HG02763 (cell line): ENCODE measurements around the gene C15orf62.

Source experiments
- ATAC-seq: cut with Tn5 transposase; IDR thresholded peaks from one replicate; pipeline ENCODE4 v1.9.1; 2021; ENCODE audit warnings: mild to moderate bottlenecking, moderate library complexity; ENCODE audit not compliant: unreplicated experiment

Gene C15orf62

DNA sequence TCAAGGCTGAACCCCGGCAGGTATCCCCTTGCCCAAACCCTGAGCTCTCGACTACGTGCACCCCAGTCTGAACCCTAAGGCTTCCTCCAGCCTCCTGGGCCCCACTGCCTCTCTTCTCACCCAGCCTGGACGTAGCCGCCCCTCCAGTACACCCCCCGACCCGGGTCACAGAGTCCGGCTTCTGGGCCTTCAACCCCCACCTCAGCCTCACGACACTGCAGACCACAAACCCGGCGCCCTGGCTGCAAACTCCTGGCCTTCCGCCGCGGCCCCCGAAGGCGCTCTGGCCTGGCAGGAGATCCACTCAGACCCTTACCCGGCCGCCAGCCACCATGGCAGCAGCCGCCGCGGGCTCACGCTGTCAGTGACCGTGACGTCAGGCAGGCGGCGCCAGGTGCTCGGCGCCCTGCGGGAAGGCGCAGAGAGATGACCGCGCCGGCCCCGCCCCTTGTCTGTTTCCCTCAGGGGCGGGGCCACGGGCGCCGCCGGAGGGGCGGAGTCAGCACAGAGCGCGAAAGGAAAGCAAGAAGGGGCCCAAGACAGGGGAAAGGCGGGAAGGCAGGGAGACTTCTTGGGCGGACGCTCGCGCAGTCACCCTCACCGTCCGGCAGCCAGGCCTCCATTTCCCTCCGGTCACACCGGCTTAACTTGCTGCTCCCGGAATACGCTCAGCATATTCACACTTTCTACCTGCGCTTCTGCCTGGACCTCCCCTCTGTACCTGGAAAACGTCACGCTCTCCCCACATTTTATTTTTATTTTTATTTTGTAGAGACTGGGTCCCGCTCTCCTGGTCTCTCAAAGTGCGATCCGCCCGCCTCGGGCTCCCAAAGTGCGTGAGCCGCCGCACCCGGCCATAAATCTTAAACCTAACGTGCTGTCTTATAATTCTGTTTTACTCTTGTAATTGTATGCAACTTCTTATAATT is 14.6 kb upstream of the C15orf62 start, which contains the start of gene RMDN3:
RMDN3 (minus strand) TSS at position 372 of the 929 bp plus-strand sequence. CDS start 471 bp downstream, outside the sequence.
- ATAC-seq, result peak; percentile 89

DNA sequence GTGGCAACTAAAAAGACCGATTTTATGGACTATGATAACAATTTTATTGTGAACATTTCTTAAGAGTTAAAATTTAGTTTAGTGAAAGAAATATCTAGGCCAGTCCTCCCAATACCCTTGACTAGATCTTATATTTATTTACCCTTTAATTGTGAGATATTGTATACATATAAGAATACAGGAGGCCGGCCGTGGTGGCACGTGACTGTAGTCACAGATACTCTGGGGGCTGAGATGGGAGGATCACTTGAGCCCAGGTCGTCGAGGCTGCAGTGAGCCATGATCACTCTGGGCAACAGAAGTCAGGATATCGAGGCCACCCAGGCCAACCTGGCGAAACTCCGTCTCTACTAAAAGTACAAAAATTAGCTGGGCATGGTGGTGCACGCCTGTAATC is 14.0 kb upstream of the C15orf62 start:
- ATAC-seq, result no peak

- no peak for ATAC-seq
Measured at GRCh38 chr15:40756938-40757337, 12.8 kb upstream of the C15orf62 start.

DNA sequence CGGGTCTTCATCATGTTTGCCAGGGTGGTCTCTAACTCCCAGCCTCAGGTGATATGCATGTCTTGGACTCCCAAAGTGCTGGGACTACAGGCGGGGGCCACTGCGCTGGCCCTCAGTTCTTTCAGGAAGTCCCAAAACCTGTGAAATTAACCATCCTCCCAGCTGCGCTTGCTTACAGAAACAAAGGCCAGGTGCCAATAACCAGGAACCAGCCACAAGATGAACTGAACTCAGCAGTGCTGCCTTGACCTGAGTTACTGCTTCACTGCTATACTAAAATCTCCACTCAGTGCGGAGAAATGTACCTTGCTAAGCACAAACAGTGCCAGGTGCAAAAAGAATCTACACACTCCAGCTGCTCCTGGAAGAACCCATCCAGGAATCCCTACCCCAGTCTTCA is 9.8 kb upstream of the C15orf62 start:
- no peak for ATAC-seq

DNA sequence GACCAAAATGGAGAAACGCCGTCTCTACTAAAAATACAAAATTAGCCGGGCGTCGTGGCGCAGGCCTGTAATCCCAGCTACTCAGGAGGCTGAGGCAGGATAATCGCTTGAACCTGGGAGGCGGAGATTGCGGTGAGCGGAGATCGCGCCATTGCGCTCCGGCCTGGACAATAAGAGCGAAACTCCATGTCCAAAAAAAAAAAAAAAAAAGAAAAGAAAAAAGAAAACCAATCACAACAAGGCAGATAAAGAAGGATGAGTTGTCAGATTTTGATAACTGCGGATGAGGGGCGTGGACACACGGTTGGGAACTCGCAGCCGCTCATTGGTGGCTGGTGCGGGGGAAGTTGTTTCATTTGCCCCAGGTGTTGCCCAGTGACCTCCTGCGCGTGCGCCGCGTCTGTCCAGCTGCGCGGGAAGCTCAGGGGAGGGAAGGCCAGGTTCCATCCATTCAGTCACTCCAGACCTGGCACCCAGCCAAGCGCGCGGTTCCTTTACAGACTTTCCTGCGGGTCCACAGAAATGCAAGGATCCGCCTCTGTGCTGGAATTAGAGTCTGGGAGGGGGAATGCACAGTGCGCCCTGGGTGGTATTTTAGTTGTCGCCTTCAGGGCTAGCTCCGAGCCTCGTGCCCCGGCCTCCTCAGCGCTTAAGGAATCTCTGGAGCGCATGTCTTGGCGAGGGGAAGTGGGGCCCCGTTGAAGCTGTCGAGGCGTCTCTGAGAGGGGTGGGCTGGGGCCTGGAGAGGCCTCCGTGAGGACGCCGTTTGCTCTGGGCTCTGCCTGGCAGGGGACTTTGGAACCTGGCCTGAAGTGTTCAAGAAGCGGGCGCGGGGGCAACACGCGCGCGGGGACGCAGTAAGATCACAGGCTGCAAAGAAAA is 6.6 kb upstream of the C15orf62 start:
- ATAC-seq, result no peak

DNA sequence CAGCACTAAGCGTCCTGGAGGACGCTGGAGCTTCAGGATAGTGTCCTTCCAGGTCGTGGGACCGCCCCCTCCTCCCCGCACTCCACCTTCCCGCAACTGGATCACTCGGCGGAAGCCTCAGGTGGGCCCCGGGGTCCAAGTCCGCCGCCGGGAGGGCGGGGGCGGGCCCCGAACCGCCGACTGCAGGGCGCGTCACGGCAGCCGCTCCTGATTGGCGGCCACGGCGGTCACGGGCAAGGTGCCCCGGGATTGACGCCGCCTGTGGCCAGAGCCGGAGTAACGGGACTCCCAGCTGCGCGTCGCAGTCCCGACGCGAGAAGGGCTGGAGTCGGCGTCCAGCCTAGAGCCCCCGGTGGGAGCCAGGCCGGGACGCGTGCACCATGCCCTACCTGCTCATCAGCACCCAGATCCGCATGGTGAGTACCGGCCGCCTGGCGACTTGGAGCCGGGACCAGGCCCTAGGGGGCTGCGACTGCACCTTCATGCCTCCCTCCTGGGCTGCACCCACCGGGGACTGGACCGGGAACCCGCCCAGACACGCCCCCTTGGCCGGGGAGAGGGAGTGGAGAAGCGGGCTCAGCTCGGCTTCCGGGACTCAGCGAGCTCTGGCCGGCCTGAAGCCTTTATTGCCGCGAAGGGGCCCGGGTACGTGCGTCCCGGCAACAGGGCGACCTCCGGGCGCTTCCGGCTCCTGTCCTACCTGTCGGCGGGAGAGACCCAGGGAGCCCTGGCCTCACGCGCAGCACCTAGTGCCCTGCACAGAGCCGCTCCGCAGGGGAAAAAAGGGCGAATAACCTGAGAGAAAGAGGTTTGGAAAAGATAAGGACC is 5.8 kb upstream of the C15orf62 start, which contains the start of gene GCHFR:
GCHFR (plus strand) TSS at position 268 of the 828 bp plus-strand sequence; CDS start at position 381, 113 bp downstream.
- peak; percentile 43 for ATAC-seq

GRCh38 chr15:40764629-40765103 is 5.1 kb upstream of the C15orf62 start:
- ATAC-seq, result no peak

- ATAC-seq, result no peak
Measured at GRCh38 chr15:40766194-40766815, 3.5 kb upstream of the C15orf62 start.

DNA sequence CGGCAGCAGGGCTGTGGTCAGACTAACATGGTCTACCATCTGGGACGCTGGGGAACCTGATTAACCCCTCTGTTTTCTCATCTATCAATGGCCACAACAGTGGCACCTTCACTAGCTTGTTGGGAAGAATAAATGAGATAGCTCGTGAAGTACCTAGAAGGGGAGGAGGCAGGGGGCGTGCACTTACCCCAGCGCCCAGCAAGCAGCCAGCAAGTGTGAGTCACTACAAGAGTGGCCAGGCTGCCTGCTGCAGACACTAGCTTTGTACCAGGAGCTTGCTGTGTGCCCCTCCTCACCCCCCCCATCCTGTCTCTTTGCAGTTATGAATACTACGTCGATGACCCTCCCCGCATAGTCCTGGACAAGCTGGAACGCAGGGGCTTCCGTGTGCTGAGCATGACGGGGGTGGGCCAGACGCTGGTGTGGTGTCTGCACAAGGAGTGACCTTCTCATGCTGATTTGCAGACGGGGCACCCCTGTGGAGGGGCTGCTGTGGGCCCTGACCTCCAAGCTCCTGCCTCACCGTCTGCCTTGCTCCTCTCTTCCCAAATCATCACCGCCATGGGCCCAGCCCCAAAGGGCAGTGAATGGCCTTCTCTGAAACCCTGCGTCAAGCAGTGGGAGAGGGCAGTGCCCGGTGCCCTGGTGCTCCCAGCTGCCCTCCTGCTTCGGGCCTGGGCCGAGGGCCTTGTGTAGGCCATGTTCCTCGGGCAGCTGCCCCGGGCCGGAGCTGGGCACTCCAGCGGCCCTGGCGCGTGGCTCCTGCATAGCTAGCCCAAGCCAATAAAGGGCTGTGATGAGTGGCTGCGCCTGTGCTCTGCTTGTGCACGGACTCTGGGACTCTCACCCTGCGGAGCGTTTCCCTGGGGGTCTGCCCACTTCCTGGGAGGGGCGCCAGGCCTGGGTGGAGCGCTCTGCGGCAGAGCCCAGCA is 2.6 kb upstream of the C15orf62 start:
- ATAC-seq, result no peak

DNA sequence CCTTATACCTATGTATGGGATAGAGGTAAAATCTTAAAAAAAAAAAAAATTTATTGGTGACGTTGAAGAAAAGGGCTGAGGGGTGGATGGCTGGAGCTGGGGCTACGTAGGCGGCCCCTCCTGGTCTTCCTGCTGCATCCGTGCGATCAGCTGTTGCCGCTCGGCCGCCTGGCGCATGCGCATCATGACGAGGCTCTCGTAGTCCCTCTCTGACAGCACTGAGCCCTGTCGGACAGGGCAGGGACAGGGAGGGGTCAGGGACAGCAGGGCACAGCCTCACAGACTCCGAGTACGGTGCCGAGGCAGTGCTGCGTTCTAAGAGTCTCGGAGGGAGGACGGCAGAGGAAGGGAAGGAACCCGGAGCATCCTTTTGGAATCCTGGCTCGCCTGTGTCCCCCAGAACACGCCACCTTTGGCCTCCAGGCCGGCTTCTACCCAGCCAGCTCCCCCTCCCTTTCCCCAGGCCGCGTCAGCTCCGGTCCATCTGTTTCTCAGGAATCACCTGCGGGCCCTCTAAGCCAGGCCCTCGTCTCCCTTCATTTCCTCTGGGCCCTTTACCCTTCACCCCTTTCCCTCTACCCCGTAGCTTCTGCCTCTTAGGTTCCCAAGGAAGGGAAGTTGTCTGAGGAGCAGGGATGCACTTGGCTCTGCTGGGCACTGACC is 1.8 kb upstream of the C15orf62 start:
- no peak for ATAC-seq

DNA sequence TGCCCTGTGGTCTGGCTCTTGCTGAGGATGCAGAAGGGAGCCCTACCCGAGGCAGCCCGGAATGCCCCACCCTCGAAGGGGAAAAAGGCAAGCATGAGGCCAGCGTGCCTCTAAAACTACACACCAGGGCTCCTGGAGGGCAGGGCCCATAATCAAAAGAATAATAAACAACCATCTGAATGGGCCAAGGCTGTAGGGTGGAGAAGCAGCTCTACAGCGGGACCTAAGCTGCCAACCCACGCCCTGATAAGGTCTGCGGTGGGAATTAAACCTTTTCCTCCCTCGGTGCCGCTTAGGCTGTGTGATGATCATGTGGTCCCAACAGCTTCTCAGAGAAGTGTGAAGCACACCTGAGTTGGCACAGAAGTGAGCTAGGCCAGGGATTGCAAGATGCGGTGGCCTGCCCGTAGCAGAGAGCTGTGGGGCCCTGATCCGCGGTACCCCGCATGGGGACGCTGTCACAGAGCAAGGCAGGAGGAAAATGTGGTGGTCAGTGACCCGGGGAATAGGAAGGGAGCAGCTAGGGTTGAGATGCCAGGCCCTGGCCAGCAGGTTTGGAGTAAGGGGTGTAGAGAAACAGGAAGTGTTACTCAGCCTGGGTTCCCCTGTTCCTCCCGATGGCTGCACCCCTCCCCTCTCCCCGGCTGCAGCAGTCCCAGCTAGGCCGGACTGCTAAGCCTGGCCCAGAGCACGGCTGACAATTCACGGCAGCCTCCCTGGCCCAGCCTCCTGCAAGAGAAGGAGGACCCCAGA is 1.1 kb upstream of the C15orf62 start:
- ATAC-seq, result no peak

GRCh38 chr15:40770147-40770721 is 454 bp downstream of the C15orf62 start:
- no peak for ATAC-seq

DNA sequence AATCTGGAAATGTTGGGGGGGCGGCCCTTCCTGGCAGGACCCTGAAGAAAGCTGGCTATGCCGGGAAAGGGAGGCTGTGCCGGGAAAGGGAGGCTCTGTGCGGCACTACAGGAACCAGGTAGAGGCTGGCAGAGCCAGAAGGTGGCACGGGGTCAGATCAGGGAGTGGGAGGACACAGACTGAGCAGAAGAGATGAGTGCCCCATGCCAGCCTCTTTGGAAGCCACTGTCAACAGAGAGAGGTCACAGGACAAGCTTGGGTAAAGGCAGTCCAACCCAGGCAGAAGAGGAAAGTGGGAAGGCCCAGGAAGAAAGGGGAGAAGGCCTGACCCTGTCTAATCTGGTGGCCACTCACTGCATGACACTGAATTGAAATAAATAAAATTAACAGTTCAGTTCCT is 1.5 kb downstream of the C15orf62 start:
- no peak for ATAC-seq

DNA sequence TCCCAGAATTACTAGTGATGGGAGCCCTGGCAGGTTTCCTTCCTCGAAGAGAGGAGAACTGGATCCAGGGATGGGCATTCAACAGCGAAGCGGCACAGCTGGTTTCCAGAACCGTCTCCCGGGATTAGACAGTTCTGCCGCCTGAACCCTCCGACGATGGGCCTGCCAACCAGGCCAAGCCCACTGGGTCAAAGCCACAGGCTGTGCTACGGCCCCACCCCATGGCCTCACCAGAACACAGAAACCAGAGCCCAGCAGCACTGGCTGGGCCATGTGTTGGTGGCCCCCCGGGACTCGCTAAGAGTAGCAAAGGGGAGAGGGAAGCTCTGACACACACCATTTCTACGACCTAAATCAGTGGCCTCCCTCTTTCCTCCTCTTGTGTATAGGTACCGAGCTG is 2.2 kb downstream of the C15orf62 start:
- no peak for ATAC-seq

DNA sequence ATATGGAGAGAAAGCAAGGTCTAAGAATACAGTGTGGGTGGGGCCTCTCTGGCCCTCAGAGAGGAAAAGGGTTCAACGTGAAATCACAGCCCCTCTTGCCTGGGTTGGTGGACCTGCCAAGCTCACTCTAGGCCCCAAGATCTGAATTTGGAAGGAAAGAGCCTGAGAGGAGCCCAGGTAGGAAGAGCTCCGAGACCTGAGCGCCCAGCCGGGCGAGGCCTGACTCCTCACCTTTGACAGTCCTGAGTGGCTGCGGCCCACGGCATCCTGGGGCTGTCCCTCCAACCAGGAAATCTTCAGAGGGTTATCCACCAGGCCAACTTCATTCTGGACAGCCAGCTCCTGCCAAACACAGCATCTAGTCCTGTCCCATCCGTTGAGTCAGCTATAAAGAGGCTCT is 3.7 kb downstream of the C15orf62 start:
- ATAC-seq, result no peak

GRCh38 chr15:40773902-40774301 is 4.1 kb downstream of the C15orf62 start:
- no peak for ATAC-seq

- ATAC-seq, result no peak
Measured at GRCh38 chr15:40775007-40775406, 5.2 kb downstream of the C15orf62 start.
